ENCODE results near the gene ZNF804A. TPM values are rescaled to one million over a fixed set of nuclear protein-coding genes. Genes with fewer than 3 reads are reported as not detected.
A peak's percentile ranks its signal among the peaks of the same experiment; 100 is the strongest.

The ZNF804A gene
- total RNA-seq, 1 donor from 2014 or later, result 2.3 TPM

- ChIA-PET POLR2A (no interaction called here), CTCF (no interaction called here)
- H3K4me1 Mint-ChIP-seq, result peaks cover 4% of the 10 kb centered on the region
- no peaks in the 10 kb centered on the region for H3K9me3 Mint-ChIP-seq
- intact Hi-C loops (cut with micrococcal nuclease), result no loop called here
- H3K36me3 Mint-ChIP-seq (ENCODE audit: low read depth), result no peaks in the 10 kb centered on the region
- H3K4me3 Mint-ChIP-seq, result peak overlapping the region; percentile 80
- no peak overlapping the region for H3K27ac Mint-ChIP-seq
- DNase-seq, result no peak
- no peaks in the 10 kb centered on the region for H3K27me3 Mint-ChIP-seq
- ATAC-seq (ENCODE audit: low read depth), result peak; percentile 34
- no peak for TF ChIP-seq CTCF (IDR thresholded peaks at IDR 0.05)
Measured at GRCh38 chr2:184765112-184765895, 167.0 kb downstream of the ZNF804A start.

- H3K4me1 Mint-ChIP-seq, result peaks cover 4% of the 10 kb centered on the region
- ChIA-PET POLR2A (no interaction called here), CTCF (no interaction called here)
- no peak overlapping the region for H3K4me3 Mint-ChIP-seq
- H3K27me3 Mint-ChIP-seq, result no peaks in the 10 kb centered on the region
- intact Hi-C loops (cut with micrococcal nuclease), result no loop called here
- no peak for TF ChIP-seq CTCF (IDR thresholded peaks at IDR 0.05)
- no peak for ATAC-seq (ENCODE audit: low read depth)
- no peak overlapping the region for H3K27ac Mint-ChIP-seq
- H3K36me3 Mint-ChIP-seq (ENCODE audit: low read depth), result no peaks in the 10 kb centered on the region
- no peak for DNase-seq
- H3K9me3 Mint-ChIP-seq, result no peaks in the 10 kb centered on the region
Measured at GRCh38 chr2:184767059-184767458, 168.7 kb downstream of the ZNF804A start.

GRCh38 chr2:184769023-184769422 is 170.7 kb downstream of the ZNF804A start:
- Mint-ChIP-seq H3K4me3 (no peak overlapping the region), H3K27ac (no peak overlapping the region), H3K27me3 (no peaks in the 10 kb centered on the region), H3K36me3 (ENCODE audit: low read depth) (no peaks in the 10 kb centered on the region), H3K4me1 (peaks cover 4% of the 10 kb centered on the region), H3K9me3 (no peaks in the 10 kb centered on the region)
- ATAC-seq (ENCODE audit: low read depth), result no peak
- ChIA-PET POLR2A (no interaction called here), CTCF (no interaction called here)
- no peak for TF ChIP-seq CTCF (IDR thresholded peaks at IDR 0.05)
- intact Hi-C loops (cut with micrococcal nuclease), result no loop called here
- no peak for DNase-seq

GRCh38 chr2:184769686-184770085 is 171.4 kb downstream of the ZNF804A start:
- DNase-seq (no peak), ATAC-seq (ENCODE audit: low read depth) (no peak)
- ChIA-PET POLR2A (no interaction called here), CTCF (no interaction called here)
- TF ChIP-seq CTCF (IDR thresholded peaks at IDR 0.05), result no peak
- Mint-ChIP-seq H3K27ac (no peak overlapping the region), H3K4me3 (no peak overlapping the region), H3K36me3 (ENCODE audit: low read depth) (no peaks in the 10 kb centered on the region), H3K9me3 (no peaks in the 10 kb centered on the region), H3K27me3 (no peaks in the 10 kb centered on the region), H3K4me1 (peaks cover 4% of the 10 kb centered on the region)
- intact Hi-C loops (cut with micrococcal nuclease), result no loop called here

GRCh38 chr2:184779777-184780176 is 181.4 kb downstream of the ZNF804A start:
- CTCF ChIA-PET, result no interaction called here
- TF ChIP-seq CTCF (IDR thresholded peaks at IDR 0.05), result no peak
- H3K36me3 Mint-ChIP-seq (ENCODE audit: low read depth), result no peaks in the 10 kb centered on the region
- no peak for ATAC-seq (ENCODE audit: low read depth)
- H3K27ac Mint-ChIP-seq, result no peak overlapping the region
- DNase-seq, result no peak
- no peak overlapping the region for H3K4me3 Mint-ChIP-seq
- H3K27me3 Mint-ChIP-seq, result no peaks in the 10 kb centered on the region
- no peaks in the 10 kb centered on the region for H3K4me1 Mint-ChIP-seq
- POLR2A ChIA-PET, result no interaction called here
- no peaks in the 10 kb centered on the region for H3K9me3 Mint-ChIP-seq
- intact Hi-C loops (cut with micrococcal nuclease), result no loop called here

Measured in activated B cell treated with CpG ODN at 0.5 μM for 24 hours (primary cell).